Hepatocyte (in vitro differentiated cells): ENCODE data around the gene OR6V1. TPM values are rescaled to one million over a fixed set of nuclear protein-coding genes. Genes with fewer than 3 reads are reported as not detected.
A peak's percentile ranks its signal among the peaks of the same experiment; 100 is the strongest.

Experiments
- DNase-seq: peaks from one replicate; pipeline ENCODE4 v3.0.0-alpha.2; 2016; ENCODE audit warnings: low spot score
- H2AFZ ChIP-seq: fragments of 200-600 bp; sonication (generic); 2 replicates; pipeline ENCODE4 v1.6.0; 2016; ENCODE audit warnings: antibody characterized with exemption, mild to moderate bottlenecking
- H3K27ac ChIP-seq: fragments of 200-600 bp; sonication (generic); 2 replicates; pipeline ENCODE4 v1.5.1; 2016; ENCODE audit warnings: mild to moderate bottlenecking
- H3K27me3 ChIP-seq: fragments of 200-600 bp; sonication (generic); 2 replicates; pipeline ENCODE4 v1.6.1; 2016
- H3K36me3 ChIP-seq: fragments of 200-600 bp; sonication (generic); replicated peaks from 2 replicates; pipeline ENCODE4 v1.5.1; 2016; ENCODE audit warnings: low read depth; ENCODE audit not compliant: insufficient read depth
- H3K4me1 ChIP-seq: fragments of 200-600 bp; sonication (generic); 2 replicates; pipeline ENCODE4 v1.5.1; 2016; ENCODE audit warnings: mild to moderate bottlenecking, moderate library complexity; ENCODE audit not compliant: insufficient read depth
- H3K4me2 ChIP-seq: fragments of 200-600 bp; sonication (generic); 2 replicates; pipeline ENCODE4 v1.6.0; 2016
- H3K4me3 ChIP-seq: fragments of 200-600 bp; sonication (generic); 2 replicates; pipeline ENCODE4 v1.5.1; 2016; ENCODE audit warnings: mild to moderate bottlenecking
- H3K79me2 ChIP-seq: fragments of 200-600 bp; sonication (generic); 2 replicates; pipeline ENCODE4 v1.6.0; 2017; ENCODE audit warnings: mild to moderate bottlenecking
- H3K9me2 ChIP-seq: fragments of 200-600 bp; sonication (generic); replicated peaks from 2 replicates; pipeline ENCODE4 v1.6.0; 2017; ENCODE audit warnings: mild to moderate bottlenecking; ENCODE audit not compliant: insufficient read depth
- H3K9me3 ChIP-seq: fragments of 200-600 bp; sonication (generic); 2 replicates; pipeline ENCODE4 v1.5.1; 2016; ENCODE audit warnings: low read depth, mild to moderate bottlenecking
- H4K20me1 ChIP-seq: fragments of 200-600 bp; sonication (generic); 2 replicates; pipeline ENCODE4 v1.6.0; 2016; ENCODE audit warnings: mild to moderate bottlenecking; ENCODE audit not compliant: insufficient read depth, poor library complexity, severe bottlenecking
- EZH2 ChIP-seq: fragments of 200-600 bp; sonication (generic); IDR thresholded peaks from 2 replicates; pipeline ENCODE4 v1.6.1; 2016; ENCODE audit warnings: antibody characterized with exemption, mild to moderate bottlenecking, borderline replicate concordance
- EZH2phosphoT487 ChIP-seq: fragments of 200-600 bp; sonication (generic); IDR thresholded peaks from one replicate; pipeline ENCODE4 v1.6.1; 2018; ENCODE audit warnings: antibody characterized with exemption, mild to moderate bottlenecking, low read depth, moderate library complexity; ENCODE audit not compliant: unreplicated experiment, severe bottlenecking
- WGBS: methylation state at CpG from one replicate; pipeline ENCODE4 v1.1.6; 2016; ENCODE audit warnings: low lambda C conversion rate; ENCODE audit errors: missing lambda C conversion rate; 5-methylcytosine and 5-hydroxymethylcytosine counted together
- polyA plus RNA-seq: library from polyadenylated mRNA; unstranded; fragments of >200 nt; fragmentation: Nextera tagmentation; extraction: Ambion mirVana; gene quantifications from 2 replicates; pipeline ENCODE4 v1.2.1, GENCODE V29; 2016
- total RNA-seq: library from RNA; depleted of rRNA; stranded (reverse); fragments of >200 nt; gene quantifications from 2 replicates; pipeline ENCODE4 v1.2.3, GENCODE V29; 2014
- TF ChIP-seq, protein P1 (sequence below): fragments of 200-600 bp; sonication (generic); IDR thresholded peaks from 2 replicates; pipeline ENCODE4 v1.5.1; 2016; ENCODE audit warnings: antibody characterized with exemption, mild to moderate bottlenecking; ENCODE audit not compliant: poor library complexity

Gene OR6V1
- total and polyA plus RNA-seq, 2 experiments from 2014 or later: 0.34 TPM; not detected in 1

DNA sequence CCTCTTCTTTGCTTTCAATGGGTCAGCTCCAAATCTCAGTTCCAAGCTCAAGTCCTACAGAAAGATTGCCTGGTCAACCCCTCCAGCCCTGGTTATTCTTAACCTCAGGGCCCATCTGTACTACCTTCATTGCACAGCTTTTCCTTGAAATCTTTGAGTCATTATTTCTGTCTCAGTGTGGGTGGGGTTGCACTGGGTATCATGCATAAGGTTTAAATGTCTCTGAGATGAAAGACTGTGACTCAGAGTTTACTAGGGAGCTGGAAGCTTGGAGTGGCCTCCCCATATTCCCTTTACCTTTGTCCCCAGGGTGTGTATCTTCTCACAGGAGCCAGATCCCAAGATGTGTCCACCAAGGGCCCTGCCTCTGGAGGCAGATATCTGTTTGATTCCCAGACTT is 3.3 kb upstream of the OR6V1 start:
- no peaks in the 10 kb centered on the region for H3K36me3 ChIP-seq
- H3K9me3 ChIP-seq: no peaks in the 10 kb centered on the region
- no peaks in the 10 kb centered on the region for H4K20me1 ChIP-seq
- no peaks in the 10 kb centered on the region for H3K79me2 ChIP-seq
- no peaks in the 10 kb centered on the region for H3K9me2 ChIP-seq
- H3K4me2 ChIP-seq: no peak overlapping the region
- peak overlapping the region; percentile 38 for H3K27ac ChIP-seq
- peak; percentile 52 for DNase-seq
- no peaks in the 10 kb centered on the region for H3K27me3 ChIP-seq
- TF ChIP-seq EZH2phosphoT487 (no peak), EZH2 (no peak)
- TF ChIP-seq, protein P1, sequence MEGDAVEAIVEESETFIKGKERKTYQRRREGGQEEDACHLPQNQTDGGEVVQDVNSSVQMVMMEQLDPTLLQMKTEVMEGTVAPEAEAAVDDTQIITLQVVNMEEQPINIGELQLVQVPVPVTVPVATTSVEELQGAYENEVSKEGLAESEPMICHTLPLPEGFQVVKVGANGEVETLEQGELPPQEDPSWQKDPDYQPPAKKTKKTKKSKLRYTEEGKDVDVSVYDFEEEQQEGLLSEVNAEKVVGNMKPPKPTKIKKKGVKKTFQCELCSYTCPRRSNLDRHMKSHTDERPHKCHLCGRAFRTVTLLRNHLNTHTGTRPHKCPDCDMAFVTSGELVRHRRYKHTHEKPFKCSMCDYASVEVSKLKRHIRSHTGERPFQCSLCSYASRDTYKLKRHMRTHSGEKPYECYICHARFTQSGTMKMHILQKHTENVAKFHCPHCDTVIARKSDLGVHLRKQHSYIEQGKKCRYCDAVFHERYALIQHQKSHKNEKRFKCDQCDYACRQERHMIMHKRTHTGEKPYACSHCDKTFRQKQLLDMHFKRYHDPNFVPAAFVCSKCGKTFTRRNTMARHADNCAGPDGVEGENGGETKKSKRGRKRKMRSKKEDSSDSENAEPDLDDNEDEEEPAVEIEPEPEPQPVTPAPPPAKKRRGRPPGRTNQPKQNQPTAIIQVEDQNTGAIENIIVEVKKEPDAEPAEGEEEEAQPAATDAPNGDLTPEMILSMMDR: no peak
- H3K4me1 ChIP-seq: peaks cover 9% of the 10 kb centered on the region
- no peak overlapping the region for H2AFZ ChIP-seq
- H3K4me3 ChIP-seq: no peak overlapping the region

GRCh38 chr7:143049362-143049761 is 2.8 kb upstream of the OR6V1 start:
- TF ChIP-seq, protein P1: no peak
- TF ChIP-seq EZH2: no peak
- TF ChIP-seq EZH2phosphoT487: no peak
- H3K79me2 ChIP-seq: no peaks in the 10 kb centered on the region
- no peak for DNase-seq
- H3K27ac ChIP-seq: peak overlapping the region; percentile 38
- no peak overlapping the region for H3K4me2 ChIP-seq
- H3K4me3 ChIP-seq: no peak overlapping the region
- no peaks in the 10 kb centered on the region for H4K20me1 ChIP-seq
- H3K9me3 ChIP-seq: no peaks in the 10 kb centered on the region
- H3K4me1 ChIP-seq: peaks cover 7% of the 10 kb centered on the region
- no peaks in the 10 kb centered on the region for H3K9me2 ChIP-seq
- 65% methylated on average over 4 of the region's 4 CpGs for WGBS
- no peak overlapping the region for H2AFZ ChIP-seq
- H3K36me3 ChIP-seq: no peaks in the 10 kb centered on the region
- H3K27me3 ChIP-seq: no peaks in the 10 kb centered on the region

DNA sequence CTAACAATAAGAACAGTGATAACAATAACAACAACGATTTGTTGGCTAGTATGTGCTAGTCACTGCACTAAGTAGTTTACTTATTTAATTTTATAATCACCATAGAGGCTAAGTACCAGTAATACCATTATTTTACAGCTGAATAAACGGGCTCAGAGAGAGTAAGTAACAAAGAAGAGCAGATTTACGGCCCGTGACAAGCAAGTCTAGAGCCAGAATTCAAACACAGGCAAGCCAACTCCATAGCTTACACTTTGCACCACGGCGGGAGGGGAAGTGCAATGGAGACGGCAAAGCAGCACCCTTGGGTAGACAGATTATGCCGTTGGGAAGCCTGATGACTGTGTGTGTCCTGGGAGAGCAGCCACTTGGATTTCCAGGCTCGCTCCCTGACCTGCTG is 1.2 kb upstream of the OR6V1 start:
- no peak for DNase-seq
- Histone ChIP-seq H3K27ac (no peak overlapping the region), H3K4me2 (no peak overlapping the region), H3K9me3 (no peaks in the 10 kb centered on the region), H2AFZ (no peak overlapping the region), H3K4me3 (no peak overlapping the region), H4K20me1 (no peaks in the 10 kb centered on the region), H3K9me2 (no peaks in the 10 kb centered on the region), H3K79me2 (no peaks in the 10 kb centered on the region), H3K36me3 (no peaks in the 10 kb centered on the region), H3K4me1 (peaks cover 7% of the 10 kb centered on the region), H3K27me3 (no peaks in the 10 kb centered on the region)
- TF ChIP-seq EZH2 (no peak), EZH2phosphoT487 (no peak)
- TF ChIP-seq, protein P1: no peak
- WGBS: 53% methylated on average over 9 of the region's 9 CpGs

DNA sequence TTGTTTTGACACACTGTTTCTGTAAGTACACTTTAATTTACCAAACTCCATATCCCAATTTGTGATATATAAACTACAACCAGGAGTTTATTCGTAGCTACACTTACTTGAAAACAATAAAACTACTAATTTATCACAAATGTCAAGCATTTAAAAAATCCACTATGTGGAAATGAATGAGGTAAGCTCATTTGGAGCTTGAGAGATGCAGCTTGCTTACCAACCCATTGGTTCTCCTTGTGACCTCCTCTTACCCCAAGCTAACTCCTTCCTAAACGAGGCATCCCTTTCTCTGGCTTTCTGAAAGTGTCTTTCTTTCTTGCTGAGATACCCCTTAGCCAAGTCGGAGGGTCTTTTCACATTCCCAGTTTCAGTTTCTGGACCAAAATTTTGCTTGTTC is 2.5 kb downstream of the OR6V1 start:
- Histone ChIP-seq H4K20me1 (no peaks in the 10 kb centered on the region), H3K9me2 (no peaks in the 10 kb centered on the region), H3K4me3 (no peak overlapping the region), H3K9me3 (no peaks in the 10 kb centered on the region), H2AFZ (no peak overlapping the region), H3K27me3 (no peaks in the 10 kb centered on the region), H3K79me2 (no peaks in the 10 kb centered on the region), H3K4me1 (peaks cover 2% of the 10 kb centered on the region), H3K4me2 (no peak overlapping the region), H3K36me3 (no peaks in the 10 kb centered on the region), H3K27ac (no peak overlapping the region)
- DNase-seq: no peak
- TF ChIP-seq EZH2: no peak
- TF ChIP-seq, protein P1: no peak
- no peak for TF ChIP-seq EZH2phosphoT487
- WGBS: 71% methylated on average over 3 of the region's 3 CpGs
